K562 (cell line): ENCODE measurements around the gene TTC16. TPM values are rescaled to one million over a fixed set of nuclear protein-coding genes. Genes with fewer than 3 reads are reported as not detected.

Source experiments
- ATAC-seq: fragments of 200-7000 bp; cut with Tn5 transposase; 3 replicates; pipeline ENCODE4 v1.9.1; 2020; ENCODE audit warnings: moderate library complexity
- BruUV-seq: library from RNA; stranded (reverse); fragments of 400-500 nt; replicated peaks from 2 replicates; lab custom pipeline; 2021; lab: Mats Ljungman, UMichigan
- CTCF ChIA-PET: fragments of 300-600 bp; formaldehyde crosslinking; extraction: SDS; loops from one replicate; lab custom pipeline; 2021; ENCODE audit warnings: low intra/inter-chr PET ratio; lab: Yijun Ruan, JAX
- POLR2A ChIA-PET: fragments of 300-600, 350-650 bp; sonication (Branson Sonifier 250); formaldehyde crosslinking; extraction: SDS; loops from one replicate; lab custom pipeline; 2021; ENCODE audit warnings: antibody characterized with exemption, inconsistent platforms; lab: Yijun Ruan, JAX
- DNase-seq, 4 experiments: peaks; one replicate each; pipeline versions ENCODE4 v3.0.0 to v3.0.0-alpha.2; 2011 to 2018; ENCODE audit warnings: low spot score in 3 of 4, mixed read lengths in 3 of 4; ENCODE audit errors: extremely low read depth in 1 of 4
- FAIRE-seq: peaks from 2 replicates; lab custom pipeline; 2011; peaks lifted over from hg19 to GRCh38; lab: Jason Lieb, UNC
- H2AFZ ChIP-seq: 2 replicates; pipeline ENCODE4 v1.6.0; 2011; ENCODE audit warnings: low read depth, low read length, control low read depth, inconsistent platforms
- H3K27ac ChIP-seq: fragments of 200-600 bp; 3 replicates; pipeline ENCODE4 v1.8.0; 2011; ENCODE audit warnings: low read depth, mild to moderate bottlenecking, control low read depth, inconsistent platforms, low read length, moderate library complexity, mixed read lengths; ENCODE audit errors: extremely low read depth
- H3K27me3 ChIP-seq, 2 experiments: fragments of 300-600 bp in 1 of 2; 2 replicates in 1 of 2; 3 replicates in 1 of 2; pipeline versions ENCODE4 v1.6.0 to v1.8.0; 2011; ENCODE audit warnings: inconsistent platforms in 2 of 2, low read length in 2 of 2, mild to moderate bottlenecking in 1 of 2, mixed read lengths in 1 of 2, moderate library complexity in 1 of 2; ENCODE audit not compliant: control insufficient read depth in 2 of 2, insufficient read depth in 2 of 2
- H3K36me3 ChIP-seq: fragments of 300-600 bp; 3 replicates; pipeline ENCODE4 v1.8.0; 2011; ENCODE audit warnings: mild to moderate bottlenecking, low read length, inconsistent platforms; ENCODE audit not compliant: control insufficient read depth, insufficient read depth
- H3K4me1 ChIP-seq, 2 experiments: fragments of 200-600 bp in 1 of 2; replicated peaks in 1 of 2; 2 replicates in 1 of 2; 3 replicates in 1 of 2; pipeline versions ENCODE4 v1.5.1 to v1.8.0; 2011; ENCODE audit warnings: inconsistent platforms in 2 of 2, low read length in 2 of 2, mild to moderate bottlenecking in 1 of 2, mixed read lengths in 1 of 2, moderate library complexity in 1 of 2; ENCODE audit not compliant: control insufficient read depth in 2 of 2, insufficient read depth in 2 of 2
- H3K4me2 ChIP-seq: 2 replicates; pipeline ENCODE4 v1.6.1; 2011; ENCODE audit warnings: low read length, control low read depth, inconsistent platforms, mixed read lengths; ENCODE audit not compliant: insufficient read depth
- H3K4me3 ChIP-seq: fragments of 200-600 bp; sonication (generic), shearing (Covaris generic); 2 replicates; pipeline ENCODE4 v1.5.1; 2016; ENCODE audit warnings: control low read depth, inconsistent platforms
- H3K79me2 ChIP-seq: fragments of 200-600 bp; 3 replicates; pipeline ENCODE4 v1.8.0; 2011; ENCODE audit warnings: low read length, inconsistent platforms; ENCODE audit not compliant: control insufficient read depth, insufficient read depth
- H3K9ac ChIP-seq, 2 experiments: 2 replicates each; pipeline versions ENCODE4 v1.6.0 to v1.6.1; 2011; ENCODE audit warnings: low read depth in 2 of 2, low read length in 2 of 2, control low read depth in 1 of 2, inconsistent platforms in 1 of 2, mild to moderate bottlenecking in 1 of 2, mixed read lengths in 1 of 2; ENCODE audit not compliant: insufficient read depth in 1 of 2
- H3K9me1 ChIP-seq: one replicate; pipeline ENCODE4 v1.6.0; 2011; ENCODE audit warnings: inconsistent platforms, mild to moderate bottlenecking, low read length, moderate library complexity; ENCODE audit not compliant: control insufficient read depth, insufficient read depth
- H3K9me3 ChIP-seq: replicated peaks from 2 replicates; pipeline ENCODE4 v1.5.1; 2011; ENCODE audit warnings: low read depth, low read length, inconsistent platforms; ENCODE audit not compliant: control insufficient read depth, insufficient read depth
- H4K20me1 ChIP-seq: replicated peaks from 2 replicates; pipeline ENCODE4 v1.6.1; 2011; ENCODE audit warnings: low read length, inconsistent platforms, mixed read lengths; ENCODE audit not compliant: control insufficient read depth, insufficient read depth
- ZC3H8 ChIP-seq: fragments of 450-650 bp; IDR thresholded peaks from 2 replicates; pipeline ENCODE4 v1.6.1; 2017
- ZNF140 ChIP-seq: fragments of 250-450 bp; sonication (Bioruptor Pico); IDR thresholded peaks from 2 replicates; pipeline ENCODE4 v1.8.0; 2021; ENCODE audit warnings: moderate library complexity, mild to moderate bottlenecking, inconsistent platforms
- WGBS: fragments of 100-300 bp; shearing (Covaris generic); methylation state at CpG from one replicate; pipeline ENCODE4 v1.1.6; 2016; ENCODE audit warnings: low coverage, mixed read lengths; ENCODE audit not compliant: insufficient coverage; ENCODE audit errors: missing lambda C conversion rate; 5-methylcytosine and 5-hydroxymethylcytosine counted together
- in situ Hi-C: fragments of 300-500 bp; cut with MboI; formaldehyde crosslinking; loops from 4 replicates; pipeline ENCODE4 v1.15.0; 2018; ENCODE audit warnings: inconsistent platforms, mixed read lengths
- intact Hi-C: fragments of 100-400 bp; cut with micrococcal nuclease; formaldehyde crosslinking; loops from 2 replicates; pipeline ENCODE4 v1.14.2; 2022
- polyA plus RNA-seq, 8 experiments: library from polyadenylated mRNA; depleted of rRNA in 4 of 8; stranded (reverse) in 5 of 8; unstranded in 3 of 8; fragments of >200 nt; fragmentation: Nextera tagmentation in 2 of 8; fragmentation: Illumina TruSeq in 1 of 8; extraction: Ambion mirVana in 2 of 8; extraction: Trizol in 1 of 8; gene quantifications; 2 replicates each; pipeline versions ENCODE4 v1.2.1 to v1.2.3, GENCODE V29; 2011 to 2014; ENCODE audit warnings: inconsistent platforms in 1 of 8, missing spikeins in 1 of 8
- total RNA-seq, 7 experiments: library from RNA; depleted of rRNA in 6 of 7; stranded (reverse); fragments of >200 nt in 6 of 7; fragmentation: Illumina TruSeq in 2 of 7; extraction: Trizol in 2 of 7; gene quantifications; 2 replicates each; pipeline versions ENCODE4 v1.2.1 to v1.2.3, GENCODE V29; 2011 to 2021; ENCODE audit warnings: low replicate concordance in 1 of 7
- TF ChIP-seq, protein P1 (sequence below): sonication (generic); formaldehyde crosslinking; IDR thresholded peaks from 2 replicates; pipeline ENCODE4 v1.8.1; 2023; ENCODE audit warnings: missing genetic modification reagents, mild to moderate bottlenecking, borderline replicate concordance
- TF ChIP-seq, protein P2 (sequence below): sonication (generic); formaldehyde crosslinking; IDR thresholded peaks from 2 replicates; pipeline ENCODE4 v1.8.0; 2022; ENCODE audit warnings: mild to moderate bottlenecking, missing genetic modification reagents
- TF ChIP-seq, protein P3 (sequence below): sonication (generic); formaldehyde crosslinking; IDR thresholded peaks from 2 replicates; pipeline ENCODE4 v1.9.0; 2022; ENCODE audit warnings: mild to moderate bottlenecking, missing genetic modification reagents

Gene TTC16
- total and polyA plus RNA-seq, 9 of the 15 experiments (the other 6 are each of a cell fraction or from before 2014, with no cell fraction given), result 0.11 TPM; not detected in 8

DNA sequence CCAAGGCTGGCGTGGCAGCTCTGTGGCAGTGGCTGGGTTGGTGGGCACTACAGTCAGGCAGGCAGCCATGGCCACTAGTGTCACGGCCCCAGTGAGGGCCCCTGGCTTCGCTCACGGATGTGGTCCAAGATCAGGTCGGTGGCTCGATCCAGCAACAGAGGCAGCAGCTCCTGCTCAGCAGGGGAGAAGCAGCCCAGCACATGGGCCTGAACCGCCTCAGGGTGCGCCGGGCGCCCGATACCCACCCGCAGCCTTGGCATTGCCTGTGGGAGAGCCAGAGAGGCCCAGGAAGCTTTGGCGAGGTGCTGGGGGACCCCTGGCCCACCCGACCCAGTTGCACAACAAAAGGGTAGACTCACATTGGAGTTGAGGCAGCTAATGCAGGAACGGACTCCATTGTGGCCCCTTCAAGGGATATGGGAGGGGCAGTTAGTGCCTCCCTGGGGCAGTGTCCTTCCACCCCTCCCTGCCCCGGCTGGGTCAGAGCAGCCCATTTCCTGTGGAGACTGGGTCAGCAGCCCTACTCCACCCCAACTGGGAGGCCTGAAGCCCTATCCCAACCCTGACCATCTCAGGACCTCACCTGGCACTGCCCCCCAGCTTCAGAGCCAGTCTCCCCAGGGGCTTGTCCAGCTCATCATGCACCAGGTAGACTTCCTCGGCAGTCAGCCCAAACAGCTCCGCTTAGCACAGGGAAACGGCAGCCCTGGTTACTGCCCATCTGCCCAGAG, 1.7 kb upstream of the TTC16 start:
- no peak overlapping the region for H2AFZ ChIP-seq
- H3K9ac ChIP-seq, result peak overlapping the region in 1 of 2 experiments; percentile 98; a peak in 2 of 4 replicates
- intact Hi-C loops, result no loop called here
- peaks cover 4 to 53% of the 10 kb centered on the region in 2 experiments; a peak in 4 of 5 replicates for H3K4me1 ChIP-seq
- TF ChIP-seq ZNF140 (no peak), ZC3H8 (no peak)
- TF ChIP-seq, protein P1, sequence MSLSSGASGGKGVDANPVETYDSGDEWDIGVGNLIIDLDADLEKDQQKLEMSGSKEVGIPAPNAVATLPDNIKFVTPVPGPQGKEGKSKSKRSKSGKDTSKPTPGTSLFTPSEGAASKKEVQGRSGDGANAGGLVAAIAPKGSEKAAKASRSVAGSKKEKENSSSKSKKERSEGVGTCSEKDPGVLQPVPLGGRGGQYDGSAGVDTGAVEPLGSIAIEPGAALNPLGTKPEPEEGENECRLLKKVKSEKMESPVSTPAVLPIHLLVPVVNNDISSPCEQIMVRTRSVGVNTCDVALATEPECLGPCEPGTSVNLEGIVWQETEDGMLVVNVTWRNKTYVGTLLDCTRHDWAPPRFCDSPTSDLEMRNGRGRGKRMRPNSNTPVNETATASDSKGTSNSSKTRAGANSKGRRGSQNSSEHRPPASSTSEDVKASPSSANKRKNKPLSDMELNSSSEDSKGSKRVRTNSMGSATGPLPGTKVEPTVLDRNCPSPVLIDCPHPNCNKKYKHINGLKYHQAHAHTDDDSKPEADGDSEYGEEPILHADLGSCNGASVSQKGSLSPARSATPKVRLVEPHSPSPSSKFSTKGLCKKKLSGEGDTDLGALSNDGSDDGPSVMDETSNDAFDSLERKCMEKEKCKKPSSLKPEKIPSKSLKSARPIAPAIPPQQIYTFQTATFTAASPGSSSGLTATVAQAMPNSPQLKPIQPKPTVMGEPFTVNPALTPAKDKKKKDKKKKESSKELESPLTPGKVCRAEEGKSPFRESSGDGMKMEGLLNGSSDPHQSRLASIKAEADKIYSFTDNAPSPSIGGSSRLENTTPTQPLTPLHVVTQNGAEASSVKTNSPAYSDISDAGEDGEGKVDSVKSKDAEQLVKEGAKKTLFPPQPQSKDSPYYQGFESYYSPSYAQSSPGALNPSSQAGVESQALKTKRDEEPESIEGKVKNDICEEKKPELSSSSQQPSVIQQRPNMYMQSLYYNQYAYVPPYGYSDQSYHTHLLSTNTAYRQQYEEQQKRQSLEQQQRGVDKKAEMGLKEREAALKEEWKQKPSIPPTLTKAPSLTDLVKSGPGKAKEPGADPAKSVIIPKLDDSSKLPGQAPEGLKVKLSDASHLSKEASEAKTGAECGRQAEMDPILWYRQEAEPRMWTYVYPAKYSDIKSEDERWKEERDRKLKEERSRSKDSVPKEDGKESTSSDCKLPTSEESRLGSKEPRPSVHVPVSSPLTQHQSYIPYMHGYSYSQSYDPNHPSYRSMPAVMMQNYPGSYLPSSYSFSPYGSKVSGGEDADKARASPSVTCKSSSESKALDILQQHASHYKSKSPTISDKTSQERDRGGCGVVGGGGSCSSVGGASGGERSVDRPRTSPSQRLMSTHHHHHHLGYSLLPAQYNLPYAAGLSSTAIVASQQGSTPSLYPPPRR (CRISPR knock-in tag), result peak; percentile 56; the same call in 1 of the 2 replicates
- TF ChIP-seq, protein P2, sequence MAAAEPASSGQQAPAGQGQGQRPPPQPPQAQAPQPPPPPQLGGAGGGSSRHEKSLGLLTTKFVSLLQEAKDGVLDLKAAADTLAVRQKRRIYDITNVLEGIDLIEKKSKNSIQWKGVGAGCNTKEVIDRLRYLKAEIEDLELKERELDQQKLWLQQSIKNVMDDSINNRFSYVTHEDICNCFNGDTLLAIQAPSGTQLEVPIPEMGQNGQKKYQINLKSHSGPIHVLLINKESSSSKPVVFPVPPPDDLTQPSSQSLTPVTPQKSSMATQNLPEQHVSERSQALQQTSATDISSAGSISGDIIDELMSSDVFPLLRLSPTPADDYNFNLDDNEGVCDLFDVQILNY, result 0 out of 2 replicates have a peak, but pooled peaks have one; percentile 43
- TF ChIP-seq, protein P3, sequence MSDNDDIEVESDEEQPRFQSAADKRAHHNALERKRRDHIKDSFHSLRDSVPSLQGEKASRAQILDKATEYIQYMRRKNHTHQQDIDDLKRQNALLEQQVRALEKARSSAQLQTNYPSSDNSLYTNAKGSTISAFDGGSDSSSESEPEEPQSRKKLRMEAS, result peak; percentile 13; the same call in 1 of the 2 replicates
- TF ChIP-seq, all 486 proteins: peak for 3
- Histone ChIP-seq H3K9me1 (peaks cover 4% of the 10 kb centered on the region), H3K27me3 (no peaks in the 10 kb centered on the region), H3K4me2 (0 out of 2 replicates have a peak overlapping the region, but pooled peaks have one; percentile 33), H3K36me3 (no peaks in the 10 kb centered on the region), H3K9me3 (no peaks in the 10 kb centered on the region), H3K79me2 (0 out of 3 replicates have a peak, but pooled peaks cover 3% of the 10 kb centered on the region), H3K4me3 (peak overlapping the region; percentile 16; the same call in 1 of the 2 replicates), H3K27ac (no peak overlapping the region), H4K20me1 (peaks cover 3% of the 10 kb centered on the region; the same call in 1 of the 2 replicates)
- in situ Hi-C loops, result no loop called here
- BruUV-seq, result no TSS peak
- FAIRE-seq, result no peak
- WGBS, result 79% methylated on average over 15 of the region's 19 CpGs
- ChIA-PET POLR2A (interaction anchor here (0.6 to 0.8 kb wide), 2 partner anchors 30 to 1104 kb away, joined by 3 read pairs; no protein-coding TSS in a partner anchor), CTCF (no interaction called here)
- no peak for DNase-seq
- ATAC-seq, result no peak
